ENCODE data around the gene NEU2.

- TF ChIP-seq POLR2A (IDR thresholded peaks at IDR 0.05) (no peak), EP300 (IDR thresholded peaks at IDR 0.05) (no peak), POLR2AphosphoS5 (IDR thresholded peaks at IDR 0.05) (no peak)
- TF ChIP-seq, protein P1, sequence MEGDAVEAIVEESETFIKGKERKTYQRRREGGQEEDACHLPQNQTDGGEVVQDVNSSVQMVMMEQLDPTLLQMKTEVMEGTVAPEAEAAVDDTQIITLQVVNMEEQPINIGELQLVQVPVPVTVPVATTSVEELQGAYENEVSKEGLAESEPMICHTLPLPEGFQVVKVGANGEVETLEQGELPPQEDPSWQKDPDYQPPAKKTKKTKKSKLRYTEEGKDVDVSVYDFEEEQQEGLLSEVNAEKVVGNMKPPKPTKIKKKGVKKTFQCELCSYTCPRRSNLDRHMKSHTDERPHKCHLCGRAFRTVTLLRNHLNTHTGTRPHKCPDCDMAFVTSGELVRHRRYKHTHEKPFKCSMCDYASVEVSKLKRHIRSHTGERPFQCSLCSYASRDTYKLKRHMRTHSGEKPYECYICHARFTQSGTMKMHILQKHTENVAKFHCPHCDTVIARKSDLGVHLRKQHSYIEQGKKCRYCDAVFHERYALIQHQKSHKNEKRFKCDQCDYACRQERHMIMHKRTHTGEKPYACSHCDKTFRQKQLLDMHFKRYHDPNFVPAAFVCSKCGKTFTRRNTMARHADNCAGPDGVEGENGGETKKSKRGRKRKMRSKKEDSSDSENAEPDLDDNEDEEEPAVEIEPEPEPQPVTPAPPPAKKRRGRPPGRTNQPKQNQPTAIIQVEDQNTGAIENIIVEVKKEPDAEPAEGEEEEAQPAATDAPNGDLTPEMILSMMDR (IDR thresholded peaks at IDR 0.05), result no peak
These were observed 6.2 kb upstream of the NEU2 start for GRCh38 chr2:233026198-233026813.

Data from upper lobe of left lung (tissue), 4 donors.